HG03175 (cell line): Measurements from ENCODE around the gene KLF9.

Experiments
- ATAC-seq: cut with Tn5 transposase; IDR thresholded peaks from one replicate; pipeline ENCODE4 v1.9.1; 2021; ENCODE audit warnings: mild to moderate bottlenecking, moderate library complexity; ENCODE audit not compliant: unreplicated experiment

KLF9 gene

DNA sequence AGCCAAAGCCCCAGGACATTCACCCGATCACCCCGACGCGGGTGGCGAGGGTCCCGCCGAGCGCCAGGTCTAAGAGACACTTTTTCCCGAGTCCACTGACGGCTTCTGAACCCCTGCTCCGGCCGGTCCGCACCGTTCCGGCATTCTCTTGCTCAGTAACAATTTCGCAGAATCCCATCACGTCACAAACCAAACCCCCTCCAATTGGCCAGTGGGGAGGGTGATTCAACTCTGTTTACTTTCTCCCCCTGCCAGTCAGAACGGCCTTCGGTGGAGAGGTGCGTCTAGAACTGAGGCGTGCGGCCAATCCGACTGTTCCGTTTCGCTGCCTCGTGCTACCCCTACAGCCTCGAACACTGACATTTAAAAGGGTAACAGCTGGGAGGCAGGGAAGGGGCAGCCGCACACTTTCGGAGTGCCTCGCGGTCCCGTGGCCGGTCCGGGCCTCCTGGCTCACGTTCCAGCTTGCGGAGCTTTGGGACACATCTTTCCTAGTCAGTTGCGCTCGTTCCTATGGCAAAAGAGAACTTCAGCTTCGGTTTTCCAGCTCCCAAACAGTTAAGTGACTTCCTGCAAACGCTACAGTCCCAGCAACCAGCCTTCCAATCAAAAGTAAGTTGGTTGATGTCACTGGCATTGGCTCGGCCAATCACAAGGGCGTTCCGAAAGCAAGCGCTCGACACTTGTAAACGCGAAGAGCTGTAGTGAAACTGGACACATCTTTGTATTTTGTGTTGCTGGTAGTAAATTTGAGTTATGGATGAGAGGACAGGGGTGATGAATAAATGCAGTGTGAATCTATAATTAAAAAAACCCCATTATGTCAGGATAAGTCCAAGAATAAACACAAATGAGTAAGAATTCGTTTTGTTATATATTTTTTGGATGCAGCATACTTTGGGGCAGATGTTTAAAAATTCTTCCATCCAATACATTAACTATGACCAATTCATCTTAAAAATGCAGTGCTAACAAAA, at the start of gene KLF9:
KLF9 (minus strand) TSS at position 859 of the 977 bp plus-strand sequence. CDS start 1,294 bp downstream, outside the sequence.
- peak; percentile 68 for ATAC-seq

DNA sequence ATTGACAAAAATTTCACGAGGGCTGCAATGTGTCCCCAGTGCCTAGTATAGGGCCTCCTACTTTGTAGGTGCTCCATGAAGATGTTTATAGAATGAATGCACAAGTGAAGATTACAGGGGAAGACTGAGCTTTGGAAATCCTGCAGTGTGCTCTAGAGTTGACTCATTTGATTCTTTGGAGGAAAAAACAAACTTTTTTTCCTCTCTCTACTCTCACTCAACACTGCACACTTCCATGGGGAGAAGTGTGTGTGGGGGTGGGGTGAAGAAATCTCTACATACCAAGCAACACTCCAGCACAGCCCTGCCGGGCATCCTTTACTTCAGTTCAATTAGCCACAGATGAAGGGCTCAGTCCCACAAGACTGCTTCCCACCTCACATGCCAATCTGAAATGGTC, 49.4 kb upstream of the KLF9 start:
- ATAC-seq = no peak

DNA sequence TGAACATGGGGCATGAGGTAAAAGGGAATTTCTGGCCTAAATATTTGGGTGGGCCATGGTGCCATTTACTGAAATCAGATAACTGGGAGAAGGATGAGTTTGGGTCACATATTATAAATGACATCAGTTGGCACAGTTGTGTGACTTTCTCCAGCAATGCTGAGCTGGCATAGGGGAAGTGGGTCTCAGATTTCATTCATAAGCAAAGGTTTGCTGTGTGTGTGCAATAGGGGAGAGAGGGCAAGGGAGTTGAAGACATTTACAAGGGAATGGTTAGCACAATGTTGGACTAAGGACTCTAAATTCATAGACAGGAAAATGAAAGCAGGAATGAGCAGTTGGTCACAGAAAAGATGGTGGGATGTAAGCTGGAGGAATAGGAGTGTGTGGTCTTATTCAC, 47.8 kb upstream of the KLF9 start:
- ATAC-seq = no peak

DNA sequence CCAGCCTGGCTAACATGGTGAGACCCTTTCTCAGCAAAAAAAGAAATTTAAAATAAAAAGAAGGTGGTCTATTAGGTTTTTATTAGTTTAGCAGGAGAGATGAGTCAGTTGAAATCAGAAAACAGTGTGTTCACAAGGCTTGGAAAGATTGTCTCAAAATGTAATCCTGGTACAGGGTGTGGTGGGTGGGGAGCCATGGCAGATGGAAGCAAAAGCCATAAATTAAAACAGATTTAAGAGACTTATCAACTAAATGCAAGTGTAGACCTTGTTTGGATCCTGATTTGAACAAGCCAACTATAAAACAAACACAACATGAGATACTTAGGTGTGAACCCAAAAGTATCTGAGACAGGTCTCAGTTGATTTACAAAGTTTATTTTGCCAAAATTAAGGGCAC, 42.8 kb upstream of the KLF9 start:
- ATAC-seq = no peak

DNA sequence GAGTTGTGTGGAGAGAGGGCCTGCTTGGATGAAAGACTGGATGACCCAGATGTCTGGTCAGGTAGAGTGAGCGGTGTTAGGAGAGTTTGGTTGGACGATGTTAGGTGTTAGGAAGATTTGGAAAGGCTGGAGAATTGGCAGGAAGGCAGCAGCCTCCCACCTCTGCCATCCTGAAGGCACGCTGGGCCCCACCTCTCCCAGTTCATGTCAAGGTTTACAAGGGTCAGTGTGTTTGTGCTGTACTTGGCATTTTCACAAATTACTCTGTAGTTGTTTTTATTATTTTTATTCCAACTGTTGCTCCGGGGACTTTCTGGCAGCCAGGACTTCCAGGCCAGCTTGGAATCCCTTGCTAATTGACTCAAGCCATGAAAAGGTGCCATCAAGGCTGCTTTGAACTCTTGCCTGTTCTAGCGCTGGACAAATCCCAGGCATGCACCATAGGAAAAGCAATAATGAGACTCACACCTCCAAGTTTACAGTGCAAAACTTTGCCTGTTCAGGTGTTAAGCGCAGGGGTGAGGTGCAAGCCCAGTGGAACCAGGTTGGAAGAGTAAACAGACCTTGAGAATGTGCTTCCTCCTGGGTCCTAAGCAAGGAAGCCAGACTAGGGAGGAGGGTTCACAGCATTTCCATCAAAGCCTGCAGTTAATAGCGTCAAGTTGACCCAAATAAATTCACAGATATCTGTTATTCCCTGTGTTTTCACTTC, 41.7 kb upstream of the KLF9 start:
- ATAC-seq = no peak

DNA sequence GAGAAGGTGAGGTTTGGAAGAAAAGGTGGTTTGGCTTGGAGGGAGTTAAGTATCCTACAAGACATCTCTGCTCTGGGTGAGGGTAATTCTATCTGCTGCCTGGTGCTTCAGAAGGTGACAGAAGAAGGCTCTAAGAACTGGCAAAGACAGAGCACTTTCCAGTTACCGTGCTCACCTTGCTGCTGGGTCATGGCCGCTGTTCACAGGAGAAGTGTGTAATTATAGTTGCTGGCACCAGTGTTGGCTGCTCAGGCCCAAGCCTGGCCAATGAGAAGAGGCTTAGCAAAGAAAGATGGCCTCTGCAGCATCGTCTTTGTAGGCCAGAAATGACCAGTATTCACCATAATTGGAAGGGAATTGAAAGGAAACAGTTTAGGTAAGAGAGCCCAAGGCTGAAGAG, 37.9 kb upstream of the KLF9 start:
- ATAC-seq = no peak

DNA sequence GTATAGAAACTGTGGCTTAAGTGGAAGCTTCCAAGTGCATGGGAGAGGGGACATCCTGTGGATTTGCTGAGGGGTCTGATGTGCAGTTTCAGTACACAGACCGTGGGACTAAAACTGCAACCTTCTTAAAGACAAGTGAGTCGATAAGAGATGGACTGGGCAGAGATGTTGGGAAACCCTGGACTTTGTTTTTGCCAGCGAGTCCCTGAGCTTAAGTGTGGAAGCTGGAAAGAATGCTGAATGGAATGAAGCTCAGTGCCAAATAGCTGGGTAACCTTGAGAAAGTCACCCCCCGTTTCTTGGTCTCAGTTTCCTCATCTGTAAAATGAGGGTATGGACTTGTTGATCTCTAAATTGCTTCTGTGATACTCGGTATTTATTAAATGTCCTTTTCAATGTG, 37.3 kb upstream of the KLF9 start:
- ATAC-seq = no peak

DNA sequence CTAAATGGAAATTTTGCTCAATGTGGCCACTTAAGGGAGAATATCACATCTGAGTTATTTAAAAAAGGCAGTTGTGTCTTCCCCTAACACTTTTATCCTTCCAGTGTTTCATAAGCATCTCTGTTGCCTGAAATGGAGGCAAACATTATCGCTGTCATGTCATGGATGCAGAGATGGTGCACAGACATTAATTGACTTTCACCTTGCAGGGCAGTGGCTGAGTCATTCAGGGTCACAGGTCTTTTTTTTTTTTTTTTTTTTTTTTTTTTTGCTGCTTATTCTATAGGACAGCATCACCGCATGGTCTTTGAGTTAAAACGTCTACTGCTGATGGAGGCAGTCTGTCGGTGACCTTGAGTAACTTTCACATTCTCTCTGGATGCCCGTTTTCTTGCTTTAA, 36.3 kb upstream of the KLF9 start:
- ATAC-seq = no peak

DNA sequence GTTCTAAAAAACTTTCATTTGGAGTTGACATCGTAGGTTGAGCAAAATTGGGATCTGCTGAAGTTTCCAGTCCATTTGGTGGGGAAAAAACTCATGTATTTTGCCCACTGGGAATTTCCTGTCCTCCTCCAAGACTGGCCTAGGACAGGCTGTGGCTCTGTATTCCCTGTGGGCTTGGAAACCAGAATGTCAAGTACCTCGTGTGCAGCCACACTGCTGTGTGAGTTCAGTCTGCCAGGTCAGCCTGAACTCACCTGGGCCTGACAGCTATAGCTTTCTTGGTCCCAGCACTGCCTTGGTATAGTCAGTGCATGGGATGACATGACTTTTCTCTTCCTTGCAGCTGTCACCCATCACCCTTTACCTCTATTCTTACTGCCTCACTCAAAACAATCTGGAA, 35.0 kb upstream of the KLF9 start:
- no peak for ATAC-seq

DNA sequence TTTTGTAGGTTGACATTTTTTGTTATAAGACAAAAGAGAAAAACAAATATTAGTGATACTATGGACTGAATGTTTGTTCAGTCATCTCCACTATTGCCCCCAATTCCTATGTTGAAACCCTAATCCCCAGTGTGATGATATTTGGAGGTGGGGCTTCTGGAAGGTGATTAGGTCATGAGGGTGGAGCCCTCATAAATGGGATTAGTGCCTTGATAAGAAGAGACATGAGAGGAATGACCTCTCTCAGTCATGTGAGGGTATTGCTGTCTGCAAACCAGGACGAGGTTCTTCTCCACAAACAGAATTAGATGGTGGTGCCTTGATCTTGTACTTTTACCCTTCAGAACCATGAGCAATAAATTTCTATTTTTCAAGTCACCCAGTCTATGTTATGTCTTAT, 34.5 kb upstream of the KLF9 start:
- no peak for ATAC-seq

DNA sequence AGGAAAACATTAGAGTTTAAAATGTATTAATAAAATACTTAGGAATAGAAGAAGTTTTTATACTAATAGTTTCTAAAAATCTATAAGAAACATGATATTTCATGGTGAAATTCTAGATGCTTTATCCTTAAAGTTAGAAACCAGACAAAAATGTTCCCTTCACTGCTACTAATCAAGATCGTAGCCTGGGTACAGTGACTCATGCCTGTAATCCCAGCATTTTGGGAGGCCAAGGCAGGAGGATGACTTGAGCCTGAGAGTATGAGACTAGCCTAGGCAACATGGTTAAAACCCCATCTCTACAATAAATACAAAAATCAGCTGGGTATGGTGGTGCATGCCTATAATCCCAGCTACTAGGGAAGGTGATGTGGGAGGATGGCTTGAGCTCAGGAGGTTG, 30.4 kb upstream of the KLF9 start:
- no peak for ATAC-seq

DNA sequence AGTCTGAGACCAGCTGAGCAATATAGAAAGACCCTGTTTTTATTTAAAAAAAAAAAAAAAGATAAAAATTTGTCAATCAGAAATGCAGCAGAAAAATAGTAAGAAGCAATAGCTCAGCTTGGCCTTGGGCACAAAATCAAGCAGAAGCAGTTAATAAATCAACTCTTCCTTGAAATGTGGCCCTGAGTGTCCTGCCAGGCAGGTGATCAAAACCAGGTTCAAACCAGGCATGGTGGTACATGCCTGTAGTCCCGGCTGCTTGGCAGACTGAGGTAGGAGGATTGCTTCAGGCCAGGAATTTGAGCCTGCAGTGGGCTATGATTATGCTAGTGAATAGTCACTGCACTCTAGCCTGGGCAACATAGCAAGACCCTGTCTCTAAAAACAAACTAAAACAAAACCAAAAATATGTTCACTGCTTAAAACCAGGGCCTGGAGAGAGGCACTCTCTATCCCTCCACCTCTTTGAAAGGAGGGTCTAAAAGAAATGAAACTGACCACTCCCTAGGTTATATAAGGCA, 27.9 kb upstream of the KLF9 start:
- ATAC-seq = no peak

DNA sequence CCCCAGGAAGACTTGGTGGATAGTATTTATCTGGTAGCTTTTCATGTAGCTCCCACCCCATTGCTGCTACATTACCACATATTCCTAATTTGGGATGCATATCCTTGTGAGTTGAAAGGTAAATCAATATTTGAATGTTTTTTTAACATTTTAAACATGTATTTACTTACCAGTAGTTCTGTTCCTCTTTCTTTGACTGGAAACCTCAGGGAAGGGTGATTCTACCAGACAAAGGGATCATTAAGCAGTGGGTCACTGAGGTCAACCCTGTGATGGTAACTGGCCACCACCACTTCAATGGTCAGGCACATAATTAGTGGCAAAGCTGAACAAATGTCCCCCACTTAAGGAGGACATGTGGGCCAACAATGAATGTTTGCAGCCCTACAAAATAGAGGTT, 27.2 kb upstream of the KLF9 start:
- no peak for ATAC-seq

DNA sequence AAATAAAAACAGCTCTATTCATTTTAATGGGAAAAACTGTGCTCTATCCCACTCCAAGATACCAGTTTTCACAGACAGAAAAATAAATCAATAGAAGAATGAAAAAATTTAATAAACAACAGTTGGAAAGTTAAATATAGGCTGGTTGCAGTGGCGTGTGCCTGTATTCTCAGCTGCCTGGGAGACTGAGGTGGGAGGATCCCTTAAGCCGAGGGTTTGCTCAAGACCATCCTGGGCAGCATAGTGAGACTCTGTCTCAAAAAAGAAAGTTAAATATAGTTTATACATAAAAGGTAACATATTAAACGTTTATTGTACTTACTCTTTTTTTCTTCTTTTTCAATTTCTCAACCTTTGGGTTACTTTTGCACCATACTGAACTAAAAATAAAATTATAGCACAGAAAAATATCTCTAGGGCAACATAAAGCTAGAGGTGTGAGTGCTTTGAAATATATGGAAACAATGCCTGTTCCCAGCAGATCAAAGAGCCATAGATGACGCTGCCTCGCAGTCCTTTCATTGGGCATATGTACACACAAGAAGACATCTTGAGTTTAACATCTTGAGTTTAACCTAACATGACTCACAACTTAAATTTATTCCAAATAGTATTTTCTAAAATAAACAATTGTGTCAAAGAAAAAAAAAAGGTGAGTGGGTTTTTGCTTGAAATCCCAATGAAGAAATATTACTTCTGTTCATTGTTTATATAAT, 25.7 kb upstream of the KLF9 start:
- no peak for ATAC-seq

DNA sequence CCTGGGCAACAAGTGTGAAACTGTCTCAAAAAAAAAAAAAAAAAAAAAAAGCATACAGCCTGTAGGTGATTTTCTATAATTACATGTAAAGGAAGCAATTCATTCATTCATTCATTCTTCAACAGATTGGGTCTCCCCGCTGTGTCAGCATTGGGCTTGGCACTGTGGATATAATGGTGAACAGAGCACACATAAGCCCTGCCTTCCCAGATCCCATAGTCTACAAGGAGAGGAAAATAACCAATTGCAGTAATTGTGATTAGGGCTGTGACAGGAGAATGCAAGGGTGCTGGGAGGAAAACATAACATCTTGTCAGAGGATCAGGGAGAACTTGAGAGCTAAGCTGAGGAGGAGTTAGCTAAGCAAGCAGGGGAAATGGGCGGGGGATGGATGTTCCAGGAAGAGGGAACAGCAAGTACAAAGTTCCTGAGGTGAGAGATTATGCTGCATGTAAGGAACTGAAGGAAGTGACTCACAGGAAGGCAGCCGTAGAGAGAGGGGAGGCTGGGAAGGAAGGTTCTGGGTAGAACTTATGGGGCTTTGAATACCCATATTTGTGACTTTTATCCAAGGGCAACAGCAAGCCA, 24.0 kb upstream of the KLF9 start:
- no peak for ATAC-seq

DNA sequence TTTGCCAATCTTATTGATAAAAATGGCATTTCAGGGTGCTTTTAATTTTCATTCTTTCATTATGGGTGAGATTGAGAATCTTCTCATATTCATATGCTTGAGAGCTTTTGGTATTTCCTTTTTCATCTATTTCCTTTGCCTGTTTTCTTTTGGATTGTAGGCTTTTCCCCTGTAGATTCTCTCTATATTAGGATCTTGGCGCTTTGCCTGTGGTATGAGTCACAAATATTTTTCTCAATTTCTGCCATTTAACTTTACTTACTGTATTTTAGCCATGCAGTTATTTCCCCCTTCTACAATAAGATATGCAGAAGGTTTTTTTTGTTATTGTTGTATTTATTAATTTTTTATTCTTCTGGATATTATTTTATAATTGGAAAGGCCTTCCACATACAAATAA, 21.5 kb upstream of the KLF9 start:
- ATAC-seq = no peak

DNA sequence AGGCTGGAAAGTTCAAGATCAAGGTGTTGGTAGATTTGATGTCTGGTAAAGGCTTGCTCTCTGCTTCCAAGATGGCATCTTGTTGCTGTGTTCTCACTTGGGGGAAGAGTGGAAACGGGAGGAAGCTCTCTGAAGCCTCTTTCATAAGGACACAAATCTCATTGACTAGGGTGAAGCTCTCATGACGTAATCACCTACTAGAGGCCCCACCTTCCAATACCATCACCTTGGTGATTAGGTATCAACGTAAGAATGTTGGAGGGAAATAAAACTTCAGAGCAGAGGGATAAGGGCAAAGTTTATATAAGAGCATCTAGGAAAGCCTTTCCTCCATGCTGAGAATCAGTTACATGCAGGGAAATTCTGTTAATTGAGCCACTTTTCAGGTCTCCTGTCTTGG, 15.4 kb upstream of the KLF9 start:
- no peak for ATAC-seq

DNA sequence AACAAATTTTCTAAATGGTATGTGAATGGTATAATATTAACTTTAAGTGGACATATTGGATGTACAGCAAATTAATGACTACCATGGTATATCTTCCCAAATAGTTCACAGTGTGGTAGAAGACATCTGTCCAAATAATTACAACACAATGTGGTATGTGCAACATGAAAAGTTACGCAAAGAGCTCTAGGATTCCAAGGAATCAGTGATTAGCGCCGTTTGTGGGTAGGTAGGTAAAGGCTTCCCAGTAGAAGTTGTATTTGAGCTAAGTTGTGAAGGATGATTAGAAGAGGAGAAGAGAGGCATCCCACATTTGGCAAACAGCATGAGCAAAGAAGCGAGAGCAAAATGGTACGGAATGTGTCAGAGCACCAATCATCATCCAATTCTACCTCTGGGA, 14.3 kb upstream of the KLF9 start:
- no peak for ATAC-seq

DNA sequence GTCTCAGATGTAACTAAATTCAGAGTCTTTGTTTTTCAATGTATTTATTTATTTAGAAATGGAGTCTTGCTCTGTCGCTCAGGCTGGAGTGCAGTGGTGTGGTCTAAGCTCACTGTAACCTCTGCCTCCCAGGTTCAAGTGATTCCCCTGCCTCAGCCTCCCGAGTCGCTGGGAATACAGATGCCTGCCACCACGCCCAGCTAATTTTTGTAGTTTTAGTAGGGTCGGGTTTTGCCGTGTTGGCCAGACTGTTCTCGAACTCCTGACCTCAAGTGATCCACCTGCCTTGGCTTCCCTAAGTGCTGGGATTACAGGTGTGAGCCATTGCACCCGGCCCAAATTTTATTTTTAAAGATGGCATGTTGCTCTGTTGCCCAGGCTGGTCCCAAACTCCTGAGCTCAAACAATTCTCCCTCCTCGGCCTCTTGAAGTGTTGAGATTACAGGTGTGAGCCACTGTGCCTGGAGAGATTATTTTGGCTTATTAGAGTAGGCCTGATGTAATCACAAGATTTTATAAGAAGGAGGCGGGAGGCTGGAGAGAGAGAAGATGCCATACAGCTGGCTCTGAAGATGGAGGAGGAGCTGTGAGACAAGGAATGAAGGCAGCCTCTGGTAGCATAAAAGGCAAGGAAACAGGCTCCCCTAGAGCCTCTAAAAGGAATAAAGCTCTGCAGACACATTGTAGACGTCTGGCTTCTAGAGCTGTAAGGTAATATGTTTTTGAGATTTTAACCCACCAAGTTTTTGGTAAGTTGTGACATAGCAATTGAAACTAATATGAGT, 12.9 kb upstream of the KLF9 start:
- ATAC-seq = no peak

DNA sequence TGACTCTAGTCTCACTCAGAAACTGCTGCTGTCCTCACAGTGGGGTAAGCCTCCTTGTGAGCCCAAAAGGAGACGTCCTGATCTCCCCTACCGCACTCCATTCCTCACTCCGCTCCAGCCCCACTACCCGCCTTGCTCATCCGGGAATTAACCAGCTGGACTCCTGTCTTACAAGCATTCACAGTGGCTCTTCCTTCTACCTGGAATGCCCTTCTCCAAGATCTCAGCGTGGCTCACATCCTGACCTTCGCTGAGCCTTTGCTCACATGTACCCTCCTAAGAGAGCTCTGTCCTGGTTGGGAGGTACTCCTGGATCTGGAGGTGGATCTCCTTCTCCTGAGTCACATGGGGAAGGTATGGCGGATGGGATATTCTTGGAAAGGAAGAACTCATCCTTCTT, 10.7 kb upstream of the KLF9 start:
- ATAC-seq = no peak
